Measurements from ENCODE around the gene ZNF593.

Gene ZNF593

DNA sequence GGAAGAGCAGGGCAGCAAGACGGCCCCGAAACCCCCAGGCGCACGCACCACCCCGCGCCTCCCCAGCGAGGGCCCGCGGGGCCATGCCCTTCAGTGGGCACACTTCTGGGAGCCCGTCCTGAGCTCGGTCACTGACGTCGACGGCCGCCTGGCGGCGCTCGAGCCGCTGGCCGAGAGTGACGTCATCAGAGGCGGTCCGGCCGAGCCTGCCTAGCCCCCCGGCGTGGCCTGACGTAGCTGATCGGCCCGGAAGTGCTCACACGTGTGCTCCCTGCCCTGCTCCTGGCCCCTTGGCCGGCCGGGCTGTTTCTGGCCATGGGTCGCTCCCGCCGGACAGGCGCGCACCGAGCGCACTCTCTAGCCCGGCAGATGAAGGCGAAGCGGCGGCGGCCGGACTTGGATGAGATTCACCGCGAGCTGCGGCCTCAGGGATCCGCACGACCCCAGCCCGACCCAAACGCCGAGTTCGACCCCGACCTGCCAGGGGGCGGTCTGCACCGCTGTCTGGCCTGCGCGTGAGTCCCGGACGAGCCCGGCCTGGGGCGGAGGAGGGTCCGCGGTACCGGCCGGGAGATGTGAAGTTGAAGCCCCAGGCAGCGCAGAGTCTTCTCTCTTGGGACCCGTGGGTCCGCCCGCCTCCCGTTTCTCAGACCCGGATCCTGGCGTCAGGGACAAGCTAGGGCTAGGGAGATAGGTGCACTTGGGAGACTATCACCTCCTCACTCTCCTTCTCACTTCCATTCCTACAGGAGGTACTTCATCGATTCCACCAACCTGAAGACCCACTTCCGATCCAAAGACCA lies at the start of gene ZNF593:
Gene ZNF593 (plus strand): TSS at position 240 of the 803 bp plus-strand sequence. CDS start 76 bp downstream, at position 316.
- POLR2A ChIA-PET: interaction anchor here (0.6 to 0.7 kb wide), 3 partner anchors 58 to 232 kb away, joined by 3 to 4 read pairs (median 4); partner anchors contain the start of gene PDIK1L
- TF ChIP-seq, protein P1, sequence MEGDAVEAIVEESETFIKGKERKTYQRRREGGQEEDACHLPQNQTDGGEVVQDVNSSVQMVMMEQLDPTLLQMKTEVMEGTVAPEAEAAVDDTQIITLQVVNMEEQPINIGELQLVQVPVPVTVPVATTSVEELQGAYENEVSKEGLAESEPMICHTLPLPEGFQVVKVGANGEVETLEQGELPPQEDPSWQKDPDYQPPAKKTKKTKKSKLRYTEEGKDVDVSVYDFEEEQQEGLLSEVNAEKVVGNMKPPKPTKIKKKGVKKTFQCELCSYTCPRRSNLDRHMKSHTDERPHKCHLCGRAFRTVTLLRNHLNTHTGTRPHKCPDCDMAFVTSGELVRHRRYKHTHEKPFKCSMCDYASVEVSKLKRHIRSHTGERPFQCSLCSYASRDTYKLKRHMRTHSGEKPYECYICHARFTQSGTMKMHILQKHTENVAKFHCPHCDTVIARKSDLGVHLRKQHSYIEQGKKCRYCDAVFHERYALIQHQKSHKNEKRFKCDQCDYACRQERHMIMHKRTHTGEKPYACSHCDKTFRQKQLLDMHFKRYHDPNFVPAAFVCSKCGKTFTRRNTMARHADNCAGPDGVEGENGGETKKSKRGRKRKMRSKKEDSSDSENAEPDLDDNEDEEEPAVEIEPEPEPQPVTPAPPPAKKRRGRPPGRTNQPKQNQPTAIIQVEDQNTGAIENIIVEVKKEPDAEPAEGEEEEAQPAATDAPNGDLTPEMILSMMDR (IDR thresholded peaks at IDR 0.05; ENCODE audit: insufficient read depth, low read length, missing control alignments): peak; percentile 100
- CTCF ChIA-PET: interaction anchor here (0.6 to 6.1 kb wide), 46 partner anchors 8 to 247 kb away, joined by 3 to 39 read pairs (median 5); partner anchors contain the start of genes CATSPER4, CD52, CEP85 and CNKSR1
- peak; percentile 19 for DNase-seq (ENCODE audit: low read depth, low spot score)
- H3K4me3 ChIP-seq (ENCODE audit: low read depth, low read length): peak within 1 kb of the TSS; percentile 93

DNA sequence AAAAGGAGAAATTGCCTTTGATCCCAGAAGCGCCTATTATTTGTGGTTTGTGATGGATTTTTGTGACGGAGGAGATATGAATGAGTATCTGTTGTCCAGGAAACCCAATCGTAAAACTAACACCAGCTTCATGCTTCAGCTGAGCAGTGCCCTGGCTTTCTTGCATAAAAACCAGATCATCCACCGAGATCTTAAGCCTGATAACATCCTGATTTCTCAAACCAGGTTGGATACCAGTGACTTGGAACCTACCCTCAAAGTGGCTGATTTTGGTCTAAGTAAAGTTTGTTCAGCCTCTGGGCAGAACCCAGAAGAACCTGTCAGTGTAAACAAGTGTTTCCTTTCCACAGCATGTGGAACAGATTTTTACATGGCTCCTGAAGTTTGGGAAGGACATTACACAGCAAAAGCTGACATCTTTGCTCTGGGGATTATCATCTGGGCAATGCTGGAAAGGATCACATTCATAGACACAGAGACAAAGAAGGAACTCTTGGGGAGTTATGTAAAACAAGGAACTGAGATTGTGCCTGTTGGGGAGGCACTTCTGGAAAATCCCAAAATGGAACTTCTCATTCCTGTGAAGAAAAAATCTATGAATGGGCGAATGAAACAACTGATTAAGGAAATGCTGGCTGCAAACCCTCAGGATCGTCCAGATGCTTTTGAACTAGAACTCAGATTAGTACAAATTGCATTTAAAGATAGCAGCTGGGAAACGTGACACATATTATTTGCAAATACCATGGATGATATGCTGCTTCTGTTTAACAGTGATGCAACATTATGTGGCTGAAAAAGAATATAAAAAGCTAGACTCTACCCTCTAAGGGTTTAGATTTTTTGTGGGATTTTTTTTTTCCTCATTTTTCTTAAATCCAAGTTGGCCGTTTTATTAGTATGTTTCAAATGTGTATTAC lies 47.6 kb upstream of the ZNF593 start:
- DNase-seq (ENCODE audit: low read depth, low spot score): no peak
- TF ChIP-seq, protein P1 (IDR thresholded peaks at IDR 0.05; ENCODE audit: insufficient read depth, low read length, missing control alignments): no peak
- POLR2A ChIA-PET: interaction anchor here (0.6 kb wide), 1 partner anchor 10 kb away, joined by 3 read pairs; the partner anchor contains the start of gene PDIK1L
- H3K4me3 ChIP-seq (ENCODE audit: low read depth, low read length): no peak overlapping the region
- CTCF ChIA-PET: interaction anchor here (0.6 to 11.5 kb wide), 13 partner anchors 9 to 1487 kb away, joined by 3 to 150 read pairs (median 5); partner anchors contain the start of genes C1orf232, PDIK1L and ZNF593

DNA sequence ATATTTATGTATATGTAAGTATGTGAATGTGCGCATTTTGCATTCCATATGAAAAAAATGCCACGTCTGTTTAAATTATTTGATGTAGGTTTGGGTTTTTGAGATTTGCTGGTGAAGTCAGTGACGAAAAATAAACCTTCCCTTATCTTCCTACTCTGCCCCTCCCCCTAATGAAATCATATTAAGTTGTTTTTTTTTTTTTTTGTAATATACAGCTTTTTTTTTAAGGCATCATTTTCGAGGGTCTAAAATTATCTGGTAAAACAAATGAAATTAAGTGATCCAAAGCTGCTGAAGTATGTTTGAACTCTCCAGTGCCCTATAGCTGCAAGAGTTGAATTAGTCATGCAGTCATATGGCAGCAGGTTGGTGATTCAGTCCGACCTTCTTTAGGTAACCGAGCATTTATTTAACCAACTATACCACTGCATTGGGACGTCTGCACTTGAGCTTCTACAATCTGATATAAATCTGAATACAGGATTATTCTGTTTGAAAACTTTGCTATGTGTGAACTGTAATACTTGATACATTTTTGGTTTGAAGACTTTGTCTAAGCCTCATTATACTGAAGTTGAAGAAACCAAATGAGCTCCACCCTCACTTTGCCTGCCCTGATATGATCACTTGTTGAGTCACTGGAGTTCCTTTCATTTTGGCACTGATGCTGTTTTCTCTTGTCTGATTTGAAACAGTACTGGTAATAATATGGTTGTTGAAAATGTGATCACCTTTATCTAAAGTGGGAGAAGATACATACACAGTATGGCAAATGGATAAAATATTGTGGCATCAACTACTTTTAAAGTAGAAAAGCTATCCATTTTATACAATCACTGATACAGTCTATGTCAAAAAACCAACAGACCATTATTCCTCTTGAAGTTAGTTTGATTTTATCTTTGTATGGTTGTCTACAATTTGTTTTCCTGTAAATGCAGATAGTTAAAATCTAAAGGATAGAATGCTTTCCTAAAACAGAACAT lies 46.4 kb upstream of the ZNF593 start:
- POLR2A ChIA-PET: interaction anchor here (1.1 kb wide), 1 partner anchor 12 kb away, joined by 4 read pairs; the partner anchor contains the start of gene PDIK1L
- CTCF ChIA-PET: interaction anchor here (1.2 to 11.5 kb wide), 11 partner anchors 11 to 267 kb away, joined by 4 to 150 read pairs (median 5); partner anchors contain the start of genes PDIK1L and ZNF593
- no peak overlapping the region for H3K4me3 ChIP-seq (ENCODE audit: low read depth, low read length)
- TF ChIP-seq, protein P1 (IDR thresholded peaks at IDR 0.05; ENCODE audit: insufficient read depth, low read length, missing control alignments): no peak
- DNase-seq (ENCODE audit: low read depth, low spot score): no peak

DNA sequence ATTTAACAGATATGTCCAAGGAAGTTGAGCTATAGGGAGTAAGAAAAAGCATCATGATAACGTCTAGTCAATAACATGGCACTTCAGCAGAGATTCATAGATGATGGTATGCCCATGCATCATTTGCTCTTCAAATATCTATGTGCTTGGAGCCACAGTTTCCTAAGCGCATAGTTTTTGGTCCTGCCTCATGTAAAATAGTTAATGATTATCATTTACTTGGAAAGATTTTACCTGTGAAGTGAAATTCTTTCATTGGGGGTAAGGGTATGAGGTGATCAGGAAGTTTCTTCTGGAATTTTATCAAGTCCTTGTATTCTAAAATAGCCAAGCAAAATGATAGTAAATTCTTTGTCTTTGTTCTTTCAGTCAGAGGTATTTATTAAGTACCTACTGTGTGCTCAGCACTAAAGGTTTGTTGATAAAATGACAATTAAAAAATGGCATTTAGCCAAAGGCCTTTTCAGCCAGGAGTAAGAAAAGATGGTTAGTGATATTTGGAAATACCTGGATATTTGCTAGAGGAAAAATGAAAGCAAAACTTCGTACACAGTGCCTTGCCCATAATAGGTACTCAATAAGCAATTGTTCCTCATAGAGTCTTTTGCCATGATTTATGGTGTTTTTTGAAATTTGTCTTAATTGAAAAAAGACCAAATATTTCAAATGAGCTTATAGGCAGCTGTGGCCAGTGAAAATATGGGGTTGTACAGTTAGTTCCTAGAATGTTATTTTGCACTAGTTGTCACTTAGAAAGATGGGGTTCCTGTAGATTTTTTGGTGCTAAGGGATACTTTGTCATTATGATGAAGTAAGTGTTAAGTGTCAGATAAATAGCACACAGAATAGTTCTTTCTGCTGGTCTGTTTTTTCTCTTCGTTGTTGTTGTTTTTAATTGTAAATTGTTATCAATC lies 45.0 kb upstream of the ZNF593 start:
- no peak overlapping the region for H3K4me3 ChIP-seq (ENCODE audit: low read depth, low read length)
- TF ChIP-seq, protein P1 (IDR thresholded peaks at IDR 0.05; ENCODE audit: insufficient read depth, low read length, missing control alignments): no peak
- no peak for DNase-seq (ENCODE audit: low read depth, low spot score)
- CTCF ChIA-PET: interaction anchor here (1.3 to 11.5 kb wide), 5 partner anchors 21 to 197 kb away, joined by 3 to 150 read pairs (median 5); no protein-coding TSS in a partner anchor
- POLR2A ChIA-PET: no interaction called here
